ENCODE measurements around the gene DHRS1.
A peak's percentile ranks its signal among the peaks of the same experiment; 100 is the strongest.

Gene DHRS1

DNA sequence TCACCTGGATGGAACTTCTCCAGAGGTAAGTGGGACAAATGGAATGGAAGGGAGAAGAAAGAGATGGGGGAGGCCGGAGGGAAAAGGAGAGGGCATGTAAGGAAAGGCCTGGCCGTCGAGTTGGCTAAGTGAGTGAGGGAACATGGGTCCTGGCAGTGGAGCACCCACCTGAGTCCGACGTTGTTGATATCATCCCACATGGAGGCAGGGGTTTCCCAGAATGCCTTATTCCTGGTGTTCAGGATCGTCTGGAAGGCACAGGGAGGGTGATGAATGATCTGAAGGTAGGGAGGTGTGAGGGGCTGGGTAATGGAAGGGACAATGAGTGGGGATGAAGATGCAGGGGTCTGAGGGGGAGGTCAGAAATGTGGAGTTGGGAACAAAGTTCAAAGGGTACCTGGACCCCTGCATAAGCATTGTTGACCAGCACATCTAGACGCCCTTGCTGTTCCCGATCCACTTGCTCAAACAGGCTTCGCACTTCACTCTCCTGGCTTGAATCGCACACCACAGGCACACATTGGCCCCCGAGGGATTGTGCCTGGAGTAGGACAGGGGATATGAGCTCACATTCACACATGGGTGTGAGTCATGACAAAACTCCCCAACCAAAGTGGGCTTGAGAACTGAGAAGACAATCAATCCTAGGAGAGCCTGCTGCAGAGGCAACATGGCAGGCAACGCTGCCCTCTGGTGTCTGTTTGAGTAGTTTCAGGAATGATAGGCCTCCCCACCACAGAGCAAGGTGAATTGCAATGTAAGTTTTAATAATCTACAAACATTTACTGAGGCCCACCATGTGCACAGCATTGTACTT, 3.0 kb downstream of the DHRS1 start:
- peaks cover 24% of the 10 kb centered on the region for H3K4me1 ChIP-seq (ENCODE audit: control insufficient read depth, insufficient read depth, low read length, poor library complexity, severe bottlenecking)
- H3K9me3 ChIP-seq (ENCODE audit: control insufficient read depth, low read length) = no peaks in the 10 kb centered on the region
- no peaks in the 10 kb centered on the region for H3K27me3 ChIP-seq (replicated peaks; ENCODE audit: control insufficient read depth, insufficient read depth, low read length, poor library complexity, severe bottlenecking)
- peaks cover 31% of the 10 kb centered on the region for H3K36me3 ChIP-seq (ENCODE audit: control insufficient read depth, insufficient read depth, low read length)
- peak overlapping the region; percentile 45 for H3K27ac ChIP-seq (ENCODE audit: insufficient read depth, low read length, poor library complexity, severe bottlenecking)
- H3K4me3 ChIP-seq (ENCODE audit: insufficient read depth, low read depth, low read length, poor library complexity, severe bottlenecking) = no peak overlapping the region
- peak; percentile 58 to 59 (median 58) for DNase-seq

- no peaks in the 10 kb centered on the region for H3K9me3 ChIP-seq (ENCODE audit: control insufficient read depth, low read length)
- no peak overlapping the region for H3K4me3 ChIP-seq (ENCODE audit: insufficient read depth, low read depth, low read length, poor library complexity, severe bottlenecking)
- DNase-seq = no peak
- H3K27ac ChIP-seq (ENCODE audit: insufficient read depth, low read length, poor library complexity, severe bottlenecking) = no peak overlapping the region
- peaks cover 43% of the 10 kb centered on the region for H3K36me3 ChIP-seq (ENCODE audit: control insufficient read depth, insufficient read depth, low read length)
- peaks cover 6% of the 10 kb centered on the region for H3K4me1 ChIP-seq (ENCODE audit: control insufficient read depth, insufficient read depth, low read length, poor library complexity, severe bottlenecking)
- H3K27me3 ChIP-seq (replicated peaks; ENCODE audit: control insufficient read depth, insufficient read depth, low read length, poor library complexity, severe bottlenecking) = no peaks in the 10 kb centered on the region
Observed at GRCh38 chr14:24293525-24293924, 6.1 kb downstream of the DHRS1 start.

DNA sequence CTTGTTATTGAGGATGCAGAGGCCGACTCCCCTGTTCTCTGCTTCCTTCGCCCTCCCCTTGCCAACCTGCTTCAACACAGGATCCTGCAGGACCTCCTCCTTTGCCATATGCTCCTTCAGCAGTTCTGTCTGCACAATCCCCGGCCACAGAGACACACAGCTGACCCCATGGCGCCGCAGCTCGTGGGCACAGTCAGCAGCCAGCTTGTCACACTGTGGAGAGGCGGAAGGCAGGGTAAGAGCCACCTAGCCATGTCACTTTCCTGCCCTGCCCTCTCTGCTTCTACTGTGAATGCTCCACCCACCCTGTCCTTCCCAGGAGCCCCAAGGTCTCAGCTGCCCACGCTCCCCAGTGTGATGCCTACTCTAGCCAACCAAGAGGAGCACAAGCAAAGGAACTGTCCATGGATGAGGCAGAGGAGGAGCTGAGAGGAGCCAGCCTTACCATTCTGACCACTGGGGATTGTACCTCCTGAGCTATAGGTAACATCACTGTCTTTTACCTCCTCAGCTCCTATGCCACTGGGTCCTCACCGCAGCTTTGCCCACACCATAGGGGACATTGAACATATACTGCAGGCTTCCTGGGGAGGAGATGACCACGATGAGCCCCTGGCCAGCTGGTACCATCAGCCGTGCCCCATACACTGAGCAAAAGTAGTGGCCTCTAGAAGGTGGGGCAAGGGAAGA, 7.3 kb downstream of the DHRS1 start:
- no peaks in the 10 kb centered on the region for H3K9me3 ChIP-seq (ENCODE audit: control insufficient read depth, low read length)
- H3K27ac ChIP-seq (ENCODE audit: insufficient read depth, low read length, poor library complexity, severe bottlenecking) = no peak overlapping the region
- H3K27me3 ChIP-seq (replicated peaks; ENCODE audit: control insufficient read depth, insufficient read depth, low read length, poor library complexity, severe bottlenecking) = no peaks in the 10 kb centered on the region
- peaks cover 43% of the 10 kb centered on the region for H3K36me3 ChIP-seq (ENCODE audit: control insufficient read depth, insufficient read depth, low read length)
- no peak overlapping the region for H3K4me3 ChIP-seq (ENCODE audit: insufficient read depth, low read depth, low read length, poor library complexity, severe bottlenecking)
- DNase-seq = no peak
- H3K4me1 ChIP-seq (ENCODE audit: control insufficient read depth, insufficient read depth, low read length, poor library complexity, severe bottlenecking) = peaks cover 2% of the 10 kb centered on the region

- Histone ChIP-seq H3K4me3 (ENCODE audit: insufficient read depth, low read depth, low read length, poor library complexity, severe bottlenecking) (no peak overlapping the region), H3K9me3 (ENCODE audit: control insufficient read depth, low read length) (no peaks in the 10 kb centered on the region), H3K27ac (ENCODE audit: insufficient read depth, low read length, poor library complexity, severe bottlenecking) (no peak overlapping the region), H3K4me1 (ENCODE audit: control insufficient read depth, insufficient read depth, low read length, poor library complexity, severe bottlenecking) (peaks cover 2% of the 10 kb centered on the region), H3K27me3 (replicated peaks; ENCODE audit: control insufficient read depth, insufficient read depth, low read length, poor library complexity, severe bottlenecking) (no peaks in the 10 kb centered on the region), H3K36me3 (ENCODE audit: control insufficient read depth, insufficient read depth, low read length) (peaks cover 42% of the 10 kb centered on the region)
- no peak for DNase-seq
Observed at GRCh38 chr14:24291446-24292117, 8.0 kb downstream of the DHRS1 start.

GRCh38 chr14:24290746-24291145, 8.8 kb downstream of the DHRS1 start:
- no peak for DNase-seq
- no peak overlapping the region for H3K4me3 ChIP-seq (ENCODE audit: insufficient read depth, low read depth, low read length, poor library complexity, severe bottlenecking)
- no peak overlapping the region for H3K27ac ChIP-seq (ENCODE audit: insufficient read depth, low read length, poor library complexity, severe bottlenecking)
- peaks cover 34% of the 10 kb centered on the region for H3K36me3 ChIP-seq (ENCODE audit: control insufficient read depth, insufficient read depth, low read length)
- peaks cover 2% of the 10 kb centered on the region for H3K4me1 ChIP-seq (ENCODE audit: control insufficient read depth, insufficient read depth, low read length, poor library complexity, severe bottlenecking)
- H3K27me3 ChIP-seq (replicated peaks; ENCODE audit: control insufficient read depth, insufficient read depth, low read length, poor library complexity, severe bottlenecking) = no peaks in the 10 kb centered on the region
- H3K9me3 ChIP-seq (ENCODE audit: control insufficient read depth, low read length) = no peaks in the 10 kb centered on the region

- H3K27me3 ChIP-seq (replicated peaks; ENCODE audit: control insufficient read depth, insufficient read depth, low read length, poor library complexity, severe bottlenecking) = no peaks in the 10 kb centered on the region
- no peak overlapping the region for H3K27ac ChIP-seq (ENCODE audit: insufficient read depth, low read length, poor library complexity, severe bottlenecking)
- DNase-seq = no peak
- peaks cover 25% of the 10 kb centered on the region for H3K36me3 ChIP-seq (ENCODE audit: control insufficient read depth, insufficient read depth, low read length)
- H3K4me1 ChIP-seq (ENCODE audit: control insufficient read depth, insufficient read depth, low read length, poor library complexity, severe bottlenecking) = peaks cover 2% of the 10 kb centered on the region
- H3K9me3 ChIP-seq (ENCODE audit: control insufficient read depth, low read length) = no peaks in the 10 kb centered on the region
- H3K4me3 ChIP-seq (ENCODE audit: insufficient read depth, low read depth, low read length, poor library complexity, severe bottlenecking) = no peak overlapping the region
Observed at GRCh38 chr14:24289649-24290280, 9.8 kb downstream of the DHRS1 start.

DNA sequence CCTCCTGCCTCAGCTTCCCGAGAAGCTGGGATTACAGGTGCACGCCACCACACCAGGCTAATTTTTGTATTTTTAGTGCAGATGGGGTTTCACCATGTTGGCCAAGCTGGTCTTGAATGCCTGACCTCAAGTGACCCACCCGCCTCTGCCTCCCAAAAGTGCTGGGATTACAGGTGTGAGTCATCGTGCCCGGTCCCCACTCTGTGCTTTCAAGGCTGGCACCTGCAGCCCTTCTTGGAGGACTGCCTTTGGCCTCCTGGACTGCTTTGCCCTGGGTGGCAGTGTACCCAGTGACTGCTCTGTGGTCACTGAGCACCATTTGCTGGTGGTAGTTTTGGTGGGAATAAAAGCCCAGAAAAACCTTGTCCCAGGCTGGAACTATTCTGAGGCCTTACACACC, 12.6 kb downstream of the DHRS1 start:
- no peak overlapping the region for H3K4me3 ChIP-seq (ENCODE audit: insufficient read depth, low read depth, low read length, poor library complexity, severe bottlenecking)
- DNase-seq = no peak
- no peaks in the 10 kb centered on the region for H3K27me3 ChIP-seq (replicated peaks; ENCODE audit: control insufficient read depth, insufficient read depth, low read length, poor library complexity, severe bottlenecking)
- peaks cover 2% of the 10 kb centered on the region for H3K4me1 ChIP-seq (ENCODE audit: control insufficient read depth, insufficient read depth, low read length, poor library complexity, severe bottlenecking)
- no peaks in the 10 kb centered on the region for H3K9me3 ChIP-seq (ENCODE audit: control insufficient read depth, low read length)
- H3K27ac ChIP-seq (ENCODE audit: insufficient read depth, low read length, poor library complexity, severe bottlenecking) = no peak overlapping the region
- peaks cover 17% of the 10 kb centered on the region for H3K36me3 ChIP-seq (ENCODE audit: control insufficient read depth, insufficient read depth, low read length)

DNA sequence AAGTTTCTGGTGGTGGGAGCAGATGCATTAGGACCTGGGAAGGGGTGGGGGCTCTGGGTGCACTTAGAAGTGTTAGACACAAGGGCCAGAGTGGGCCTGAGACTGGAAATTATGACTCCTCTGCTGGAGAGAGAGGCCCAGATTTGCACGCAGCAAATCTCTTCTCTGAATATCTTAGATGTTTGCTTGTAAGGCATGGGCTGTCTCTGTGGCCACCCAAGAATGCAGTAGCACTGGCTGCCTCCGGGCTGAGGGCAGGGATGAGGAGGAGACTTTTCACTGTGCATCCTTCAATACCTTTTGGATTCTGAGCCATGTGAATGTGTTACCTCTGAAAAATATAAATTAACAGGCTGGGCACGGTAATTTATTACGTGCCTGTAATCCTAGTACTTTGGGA, 14.2 kb downstream of the DHRS1 start:
- Histone ChIP-seq H3K4me1 (ENCODE audit: control insufficient read depth, insufficient read depth, low read length, poor library complexity, severe bottlenecking) (peaks cover 2% of the 10 kb centered on the region), H3K4me3 (ENCODE audit: insufficient read depth, low read depth, low read length, poor library complexity, severe bottlenecking) (no peak overlapping the region), H3K27me3 (replicated peaks; ENCODE audit: control insufficient read depth, insufficient read depth, low read length, poor library complexity, severe bottlenecking) (no peaks in the 10 kb centered on the region), H3K27ac (ENCODE audit: insufficient read depth, low read length, poor library complexity, severe bottlenecking) (no peak overlapping the region), H3K36me3 (ENCODE audit: control insufficient read depth, insufficient read depth, low read length) (peaks cover under 1% of the 10 kb centered on the region), H3K9me3 (ENCODE audit: control insufficient read depth, low read length) (no peaks in the 10 kb centered on the region)
- no peak for DNase-seq

- Histone ChIP-seq H3K36me3 (ENCODE audit: control insufficient read depth, insufficient read depth, low read length) (no peaks in the 10 kb centered on the region), H3K27me3 (replicated peaks; ENCODE audit: control insufficient read depth, insufficient read depth, low read length, poor library complexity, severe bottlenecking) (no peaks in the 10 kb centered on the region), H3K4me3 (ENCODE audit: insufficient read depth, low read depth, low read length, poor library complexity, severe bottlenecking) (no peak overlapping the region), H3K27ac (ENCODE audit: insufficient read depth, low read length, poor library complexity, severe bottlenecking) (no peak overlapping the region), H3K4me1 (ENCODE audit: control insufficient read depth, insufficient read depth, low read length, poor library complexity, severe bottlenecking) (peaks cover 3% of the 10 kb centered on the region), H3K9me3 (ENCODE audit: control insufficient read depth, low read length) (no peaks in the 10 kb centered on the region)
- DNase-seq = no peak
Observed at GRCh38 chr14:24284501-24285035, 15.0 kb downstream of the DHRS1 start.
